ENCODE data around the gene AVL9.
A peak's percentile ranks its signal among the peaks of the same experiment; 100 is the strongest.

Gene AVL9

GRCh38 chr7:32516551-32517100 lies 21.3 kb downstream of the AVL9 start:
- WGBS: 94% methylated on average over 3 of the region's 3 CpGs
- H3K9ac ChIP-seq (ENCODE audit: low read depth, low read length): no peak overlapping the region
- H3K4me3 ChIP-seq (ENCODE audit: low read length): no peak overlapping the region
- no peak overlapping the region for H3K27ac ChIP-seq (ENCODE audit: low read depth, low read length)
- H3K9me3 ChIP-seq (ENCODE audit: insufficient read depth, low read depth, low read length): peaks cover 65% of the 10 kb centered on the region
- peaks cover 38% of the 10 kb centered on the region for H3K36me3 ChIP-seq (ENCODE audit: insufficient read depth, low read length)
- no peaks in the 10 kb centered on the region for H3K27me3 ChIP-seq (ENCODE audit: insufficient read depth, low read length)
- H3K4me1 ChIP-seq (ENCODE audit: insufficient read depth, low read length): peaks cover 20% of the 10 kb centered on the region; the same call in 1 of the 2 replicates

GRCh38 chr7:32518534-32519140 lies 23.3 kb downstream of the AVL9 start:
- Histone ChIP-seq H3K4me3 (ENCODE audit: low read length) (no peak overlapping the region; the same call in 1 of the 2 replicates), H3K27ac (ENCODE audit: low read depth, low read length) (no peak overlapping the region), H3K9me3 (ENCODE audit: insufficient read depth, low read depth, low read length) (peaks cover 81% of the 10 kb centered on the region), H3K27me3 (ENCODE audit: insufficient read depth, low read length) (no peaks in the 10 kb centered on the region), H3K4me1 (ENCODE audit: insufficient read depth, low read length) (peaks cover 4% of the 10 kb centered on the region; the same call in 1 of the 2 replicates), H3K36me3 (ENCODE audit: insufficient read depth, low read length) (peaks cover 50% of the 10 kb centered on the region), H3K9ac (ENCODE audit: low read depth, low read length) (no peak overlapping the region)
- WGBS: 84% methylated on average over 2 of the region's 2 CpGs

GRCh38 chr7:32519763-32520162 lies 24.5 kb downstream of the AVL9 start:
- Histone ChIP-seq H3K27me3 (ENCODE audit: insufficient read depth, low read length) (no peaks in the 10 kb centered on the region), H3K4me1 (ENCODE audit: insufficient read depth, low read length) (peaks cover 5% of the 10 kb centered on the region), H3K36me3 (ENCODE audit: insufficient read depth, low read length) (peaks cover 50% of the 10 kb centered on the region), H3K9ac (ENCODE audit: low read depth, low read length) (no peak overlapping the region), H3K27ac (ENCODE audit: low read depth, low read length) (no peak overlapping the region), H3K4me3 (ENCODE audit: low read length) (0 out of 2 replicates have a peak overlapping the region, but pooled peaks have one; percentile 14), H3K9me3 (ENCODE audit: insufficient read depth, low read depth, low read length) (peaks cover 79% of the 10 kb centered on the region)
- 100% methylated on average over 1 of the region's 2 CpGs for WGBS

- Histone ChIP-seq H3K4me1 (ENCODE audit: insufficient read depth, low read length) (peaks cover 36% of the 10 kb centered on the region), H3K27ac (ENCODE audit: low read depth, low read length) (no peak overlapping the region), H3K36me3 (ENCODE audit: insufficient read depth, low read length) (peaks cover 33% of the 10 kb centered on the region), H3K27me3 (ENCODE audit: insufficient read depth, low read length) (no peaks in the 10 kb centered on the region), H3K9ac (ENCODE audit: low read depth, low read length) (no peak overlapping the region), H3K4me3 (ENCODE audit: low read length) (no peak overlapping the region), H3K9me3 (ENCODE audit: insufficient read depth, low read depth, low read length) (peaks cover 48% of the 10 kb centered on the region)
- 96% methylated on average over 6 of the region's 6 CpGs for WGBS
These were observed 27.6 kb downstream of the AVL9 start for GRCh38 chr7:32522746-32523530.

GRCh38 chr7:32524631-32525030 lies 29.3 kb downstream of the AVL9 start:
- Histone ChIP-seq H3K36me3 (ENCODE audit: insufficient read depth, low read length) (peaks cover 26% of the 10 kb centered on the region), H3K4me3 (ENCODE audit: low read length) (no peak overlapping the region), H3K9me3 (ENCODE audit: insufficient read depth, low read depth, low read length) (peaks cover 31% of the 10 kb centered on the region), H3K27ac (ENCODE audit: low read depth, low read length) (no peak overlapping the region), H3K4me1 (ENCODE audit: insufficient read depth, low read length) (peaks cover 40% of the 10 kb centered on the region), H3K9ac (ENCODE audit: low read depth, low read length) (no peak overlapping the region), H3K27me3 (ENCODE audit: insufficient read depth, low read length) (no peaks in the 10 kb centered on the region)

- peaks cover 14% of the 10 kb centered on the region for H3K36me3 ChIP-seq (ENCODE audit: insufficient read depth, low read length)
- H3K4me3 ChIP-seq (ENCODE audit: low read length): no peak overlapping the region
- peaks cover 40% of the 10 kb centered on the region for H3K4me1 ChIP-seq (ENCODE audit: insufficient read depth, low read length)
- WGBS: 84% methylated on average over 4 of the region's 4 CpGs
- no peaks in the 10 kb centered on the region for H3K27me3 ChIP-seq (ENCODE audit: insufficient read depth, low read length)
- H3K9ac ChIP-seq (ENCODE audit: low read depth, low read length): no peak overlapping the region
- H3K27ac ChIP-seq (ENCODE audit: low read depth, low read length): no peak overlapping the region
- H3K9me3 ChIP-seq (ENCODE audit: insufficient read depth, low read depth, low read length): peaks cover 19% of the 10 kb centered on the region
These were observed 30.6 kb downstream of the AVL9 start for GRCh38 chr7:32525839-32526238.

- H3K27me3 ChIP-seq (ENCODE audit: insufficient read depth, low read length): no peaks in the 10 kb centered on the region
- no peak overlapping the region for H3K9ac ChIP-seq (ENCODE audit: low read depth, low read length)
- H3K9me3 ChIP-seq (ENCODE audit: insufficient read depth, low read depth, low read length): no peaks in the 10 kb centered on the region
- H3K27ac ChIP-seq (ENCODE audit: low read depth, low read length): no peak overlapping the region
- 0 out of 2 replicates have a peak, but pooled peaks cover 6% of the 10 kb centered on the region for H3K36me3 ChIP-seq (ENCODE audit: insufficient read depth, low read length)
- 95% methylated on average over 13 of the region's 13 CpGs for WGBS
- peaks cover 19% of the 10 kb centered on the region for H3K4me1 ChIP-seq (ENCODE audit: insufficient read depth, low read length)
- no peak overlapping the region for H3K4me3 ChIP-seq (ENCODE audit: low read length)
These were observed 36.1 kb downstream of the AVL9 start for GRCh38 chr7:32531402-32531801.

GRCh38 chr7:32532086-32532485 lies 36.8 kb downstream of the AVL9 start:
- Histone ChIP-seq H3K27me3 (ENCODE audit: insufficient read depth, low read length) (no peaks in the 10 kb centered on the region), H3K27ac (ENCODE audit: low read depth, low read length) (no peak overlapping the region), H3K36me3 (ENCODE audit: insufficient read depth, low read length) (0 out of 2 replicates have a peak, but pooled peaks cover 6% of the 10 kb centered on the region), H3K4me3 (ENCODE audit: low read length) (no peak overlapping the region), H3K9ac (ENCODE audit: low read depth, low read length) (no peak overlapping the region), H3K9me3 (ENCODE audit: insufficient read depth, low read depth, low read length) (no peaks in the 10 kb centered on the region), H3K4me1 (ENCODE audit: insufficient read depth, low read length) (peaks cover 18% of the 10 kb centered on the region)
- 94% methylated on average over 3 of the region's 3 CpGs for WGBS

GRCh38 chr7:32532716-32533115 lies 37.4 kb downstream of the AVL9 start:
- 94% methylated on average over 5 of the region's 5 CpGs for WGBS
- Histone ChIP-seq H3K9ac (ENCODE audit: low read depth, low read length) (no peak overlapping the region), H3K4me3 (ENCODE audit: low read length) (no peak overlapping the region), H3K9me3 (ENCODE audit: insufficient read depth, low read depth, low read length) (no peaks in the 10 kb centered on the region), H3K36me3 (ENCODE audit: insufficient read depth, low read length) (0 out of 2 replicates have a peak, but pooled peaks cover 6% of the 10 kb centered on the region), H3K4me1 (ENCODE audit: insufficient read depth, low read length) (peaks cover 12% of the 10 kb centered on the region), H3K27ac (ENCODE audit: low read depth, low read length) (no peak overlapping the region), H3K27me3 (ENCODE audit: insufficient read depth, low read length) (no peaks in the 10 kb centered on the region)

- Histone ChIP-seq H3K9me3 (ENCODE audit: insufficient read depth, low read depth, low read length) (no peaks in the 10 kb centered on the region), H3K36me3 (ENCODE audit: insufficient read depth, low read length) (0 out of 2 replicates have a peak, but pooled peaks cover 6% of the 10 kb centered on the region), H3K27ac (ENCODE audit: low read depth, low read length) (no peak overlapping the region), H3K4me3 (ENCODE audit: low read length) (no peak overlapping the region), H3K4me1 (ENCODE audit: insufficient read depth, low read length) (peaks cover 6% of the 10 kb centered on the region; the same call in 1 of the 2 replicates), H3K27me3 (ENCODE audit: insufficient read depth, low read length) (no peaks in the 10 kb centered on the region), H3K9ac (ENCODE audit: low read depth, low read length) (no peak overlapping the region)
- WGBS: 93% methylated on average over 7 of the region's 8 CpGs
These were observed 38.2 kb downstream of the AVL9 start for GRCh38 chr7:32533276-32534029.

Data from HUES64 (cell line).